ENCODE results near the gene ALDH5A1.

DNA sequence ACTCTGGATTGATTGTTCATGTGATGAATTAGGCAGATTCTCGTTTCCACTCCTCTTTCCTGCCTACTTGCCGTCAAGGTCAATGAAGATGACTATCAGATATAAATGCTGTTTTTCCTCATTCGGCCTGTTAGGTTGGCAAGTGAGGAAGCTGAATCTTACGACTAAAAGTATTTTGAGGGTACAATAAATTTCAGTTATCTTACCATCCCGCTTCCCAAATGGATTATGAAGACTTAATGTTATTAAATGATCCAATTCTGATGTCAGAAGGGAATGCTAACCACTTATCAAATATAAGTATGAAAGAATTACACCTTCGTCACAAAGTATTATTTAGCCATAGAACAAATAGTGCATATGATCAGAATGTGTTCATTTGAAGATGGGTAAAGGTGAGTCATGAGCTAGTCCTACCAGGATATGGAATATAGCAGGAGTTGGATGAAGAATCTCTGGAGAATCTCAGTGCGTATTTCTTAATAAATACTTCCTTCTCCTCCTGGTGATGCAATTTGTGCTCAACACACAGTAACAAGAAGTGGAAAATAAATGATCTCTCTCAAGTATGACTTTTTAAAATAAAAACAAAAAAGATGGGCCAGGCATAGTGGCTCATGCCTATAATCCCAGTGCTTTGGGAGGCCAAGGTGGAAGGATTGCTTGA is 10.0 kb upstream of the ALDH5A1 start:
- TF ChIP-seq, protein P1, sequence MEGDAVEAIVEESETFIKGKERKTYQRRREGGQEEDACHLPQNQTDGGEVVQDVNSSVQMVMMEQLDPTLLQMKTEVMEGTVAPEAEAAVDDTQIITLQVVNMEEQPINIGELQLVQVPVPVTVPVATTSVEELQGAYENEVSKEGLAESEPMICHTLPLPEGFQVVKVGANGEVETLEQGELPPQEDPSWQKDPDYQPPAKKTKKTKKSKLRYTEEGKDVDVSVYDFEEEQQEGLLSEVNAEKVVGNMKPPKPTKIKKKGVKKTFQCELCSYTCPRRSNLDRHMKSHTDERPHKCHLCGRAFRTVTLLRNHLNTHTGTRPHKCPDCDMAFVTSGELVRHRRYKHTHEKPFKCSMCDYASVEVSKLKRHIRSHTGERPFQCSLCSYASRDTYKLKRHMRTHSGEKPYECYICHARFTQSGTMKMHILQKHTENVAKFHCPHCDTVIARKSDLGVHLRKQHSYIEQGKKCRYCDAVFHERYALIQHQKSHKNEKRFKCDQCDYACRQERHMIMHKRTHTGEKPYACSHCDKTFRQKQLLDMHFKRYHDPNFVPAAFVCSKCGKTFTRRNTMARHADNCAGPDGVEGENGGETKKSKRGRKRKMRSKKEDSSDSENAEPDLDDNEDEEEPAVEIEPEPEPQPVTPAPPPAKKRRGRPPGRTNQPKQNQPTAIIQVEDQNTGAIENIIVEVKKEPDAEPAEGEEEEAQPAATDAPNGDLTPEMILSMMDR (IDR thresholded peaks at IDR 0.05) = no peak
- no peak for TF ChIP-seq POLR2A (IDR thresholded peaks at IDR 0.05)
